Stimulated activated CD4-positive, alpha-beta T cell treated with anti-CD3 and anti-CD28 coated beads, Interleukin-1b, Interleukin-23, amount 100 ng/mL, for 1 hour (primary cell): ENCODE results near the gene TMPRSS4.

Source experiments
- DNase-seq, 2 donors: peaks; one replicate each; pipeline ENCODE4 v3.0.0-alpha.2; 2020; ENCODE audit warnings: low read depth in 2 of 2

Gene TMPRSS4

DNA sequence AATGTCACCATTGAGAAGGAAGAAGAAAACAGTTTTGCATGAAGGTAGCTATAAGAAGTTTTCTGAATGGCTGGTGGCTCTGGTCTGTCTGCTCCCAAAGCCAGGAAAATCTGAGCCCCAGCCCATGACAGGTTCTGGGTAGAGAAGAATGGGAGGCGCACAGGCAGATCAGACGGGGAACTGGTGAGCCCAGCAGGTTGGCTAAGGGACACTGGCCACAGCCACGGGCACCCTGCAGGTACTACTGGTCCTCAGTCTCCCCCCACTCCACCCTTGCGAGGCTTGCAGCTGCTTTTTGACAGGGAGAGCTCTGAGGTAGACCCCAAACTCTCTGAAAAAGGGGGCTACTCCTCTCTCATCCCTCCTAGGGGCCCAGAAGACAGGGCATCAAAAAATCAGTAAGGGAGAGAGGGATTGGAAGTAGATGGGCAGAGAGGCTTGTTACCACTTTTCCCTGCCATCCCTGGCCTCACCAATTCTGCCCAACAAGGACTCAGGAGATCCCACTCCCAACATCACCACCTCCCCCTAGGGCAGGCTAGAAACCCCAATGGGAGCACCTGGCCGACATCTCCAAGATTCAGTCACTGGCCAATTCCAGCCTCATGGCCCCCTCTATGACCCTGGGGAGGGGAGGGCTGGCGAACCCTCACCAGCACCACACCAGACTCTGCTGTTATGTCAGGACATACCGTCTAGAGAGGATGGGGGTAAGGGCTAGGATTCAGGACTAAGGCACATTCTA lies 58.3 kb downstream of the TMPRSS4 start:
- no peak for DNase-seq

DNA sequence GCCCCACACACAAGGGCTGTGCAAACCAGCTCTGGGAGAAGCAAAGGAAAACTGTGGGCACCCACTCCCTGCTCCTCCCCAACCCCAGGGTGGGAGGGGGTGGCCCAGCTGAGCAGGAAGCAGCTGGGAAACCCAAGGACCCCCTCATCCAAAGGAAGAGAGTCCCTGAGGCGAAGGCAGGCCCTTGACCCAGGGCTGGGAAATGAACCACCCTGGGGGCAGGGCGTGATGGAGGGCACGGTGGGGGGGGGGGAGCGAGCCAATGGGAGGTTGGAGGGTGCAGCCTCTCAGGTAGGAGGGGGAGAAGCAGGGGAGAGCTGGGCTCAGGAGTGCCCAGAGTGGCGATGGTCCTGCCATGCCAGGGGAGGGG lies 58.9 kb downstream of the TMPRSS4 start:
- DNase-seq, result no peak

GRCh38 chr11:118136341-118136740 lies 59.5 kb downstream of the TMPRSS4 start:
- no peak for DNase-seq

DNA sequence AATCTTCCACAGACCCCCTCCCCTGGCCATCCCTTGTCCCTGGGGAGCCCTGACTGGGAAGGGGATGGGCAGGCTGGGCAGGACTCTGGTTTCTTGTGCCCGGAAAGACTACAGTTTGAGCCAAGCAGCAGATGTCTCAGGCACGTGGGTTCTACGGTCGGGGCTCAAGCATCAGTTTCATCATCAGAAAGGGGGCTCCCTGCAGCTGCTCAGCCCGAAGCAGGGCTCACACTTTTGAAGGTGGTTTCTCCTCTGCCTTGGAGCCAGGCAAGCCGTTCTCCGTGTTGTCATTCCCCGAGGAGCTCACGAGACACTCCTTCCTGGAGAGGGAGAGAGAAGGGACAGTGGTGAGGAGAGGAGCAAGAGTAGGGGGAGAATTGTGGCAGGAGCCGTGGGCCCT lies 59.9 kb downstream of the TMPRSS4 start:
- no peak for DNase-seq

DNA sequence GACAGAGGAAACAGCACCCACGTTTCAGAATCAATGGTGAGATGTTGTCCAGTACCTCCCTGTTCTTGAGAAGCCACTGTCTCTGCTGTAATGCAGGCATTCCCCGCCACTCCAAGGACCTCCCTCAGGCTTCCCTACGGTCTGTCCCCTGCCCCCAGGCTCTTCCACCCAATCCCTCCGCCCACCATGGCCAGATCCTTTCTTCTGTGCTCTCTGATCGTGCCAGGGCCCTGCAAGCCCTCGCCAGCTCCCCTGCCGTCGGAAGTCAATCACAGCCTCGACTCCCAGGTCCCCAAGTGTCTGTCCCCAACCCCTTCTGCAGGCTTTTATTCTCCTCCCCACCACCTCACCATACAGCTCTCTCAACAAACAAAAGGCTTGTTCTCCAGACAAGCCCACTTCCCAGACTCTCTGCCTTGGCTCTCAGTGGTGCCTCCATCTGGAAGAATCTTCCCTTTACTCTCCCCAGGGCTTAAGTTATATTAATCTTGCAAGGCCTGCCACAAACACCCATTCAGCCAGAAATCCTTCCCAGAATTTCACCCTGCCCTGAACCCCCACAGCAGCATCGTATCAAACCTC lies 62.1 kb downstream of the TMPRSS4 start:
- DNase-seq, result no peak

DNA sequence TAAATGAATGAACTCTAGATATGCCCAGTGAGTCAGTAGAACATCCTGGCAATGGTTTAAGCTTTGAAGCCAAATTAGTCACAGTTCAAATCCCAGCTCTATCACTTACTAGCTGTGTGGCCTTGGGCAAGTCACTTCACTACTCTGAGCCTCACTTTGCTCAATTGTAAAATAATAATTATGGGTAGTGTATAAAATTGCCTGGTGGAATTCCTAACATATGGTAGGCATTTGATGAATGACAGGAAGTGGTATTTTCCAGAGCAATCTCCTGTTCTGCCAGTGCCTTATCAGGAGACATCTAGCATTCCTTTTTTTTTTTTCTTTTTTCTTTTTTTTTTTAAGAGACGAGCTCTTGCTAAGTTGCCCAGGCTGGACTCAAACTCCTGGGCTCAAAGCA lies 62.7 kb downstream of the TMPRSS4 start:
- DNase-seq, result no peak

GRCh38 chr11:118142081-118142480 lies 65.2 kb downstream of the TMPRSS4 start:
- no peak for DNase-seq

- no peak for DNase-seq
Observed at GRCh38 chr11:118142809-118143208, 65.9 kb downstream of the TMPRSS4 start.

GRCh38 chr11:118143661-118144185 lies 66.8 kb downstream of the TMPRSS4 start:
- no peak for DNase-seq

- DNase-seq, result no peak
Observed at GRCh38 chr11:118144301-118145268, 67.7 kb downstream of the TMPRSS4 start.

- peak; percentile 71 to 80 for DNase-seq
Observed at GRCh38 chr11:118145285-118146227, 68.7 kb downstream of the TMPRSS4 start.

GRCh38 chr11:118146554-118146953 lies 69.7 kb downstream of the TMPRSS4 start:
- no peak for DNase-seq

DNA sequence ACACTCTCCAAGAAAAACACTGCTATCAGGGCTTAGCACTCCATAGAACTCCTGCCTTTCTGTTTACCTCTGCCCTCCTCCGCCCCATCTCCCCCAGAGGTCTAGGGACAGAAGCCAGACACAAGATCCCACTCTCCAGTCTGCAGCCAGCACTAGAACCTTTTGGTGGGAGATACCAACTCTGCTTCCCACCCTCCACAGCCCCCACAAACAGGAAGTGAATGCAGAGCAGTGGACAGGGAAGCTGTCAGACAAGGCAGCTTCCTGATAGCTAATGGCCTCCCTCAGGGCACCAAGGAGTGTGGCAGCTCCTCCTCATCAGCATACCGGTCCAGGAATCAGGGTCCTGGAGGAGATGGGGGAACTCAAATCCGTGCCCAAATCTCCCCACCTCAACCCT lies 70.6 kb downstream of the TMPRSS4 start:
- no peak for DNase-seq

- DNase-seq, result no peak
Observed at GRCh38 chr11:118148240-118148639, 71.4 kb downstream of the TMPRSS4 start.

- DNase-seq, result no peak
Observed at GRCh38 chr11:118148856-118149255, 72.0 kb downstream of the TMPRSS4 start.

DNA sequence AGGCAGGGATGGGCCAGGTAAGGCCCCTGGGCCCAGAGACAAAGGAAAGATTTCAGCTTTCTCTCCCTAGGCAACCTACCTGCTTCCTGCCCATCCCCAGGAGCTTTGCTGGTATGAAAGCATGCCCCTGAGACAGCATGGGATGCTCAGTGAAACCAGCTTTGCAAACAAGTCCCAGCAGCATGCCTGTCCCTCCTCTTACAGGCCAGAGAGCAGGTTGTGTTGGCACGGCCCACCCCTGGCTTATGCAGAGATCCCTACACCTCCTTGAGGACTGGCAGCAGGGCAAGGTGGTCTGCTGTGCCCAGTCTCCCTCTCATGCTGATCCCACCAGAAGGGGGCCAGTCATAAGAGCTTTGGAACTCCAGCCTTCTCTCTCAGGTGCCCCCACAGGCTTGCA lies 72.6 kb downstream of the TMPRSS4 start:
- no peak for DNase-seq

GRCh38 chr11:118151431-118151830 lies 74.6 kb downstream of the TMPRSS4 start:
- DNase-seq, result no peak

GRCh38 chr11:118152020-118152551 lies 75.2 kb downstream of the TMPRSS4 start:
- DNase-seq, result no peak

DNA sequence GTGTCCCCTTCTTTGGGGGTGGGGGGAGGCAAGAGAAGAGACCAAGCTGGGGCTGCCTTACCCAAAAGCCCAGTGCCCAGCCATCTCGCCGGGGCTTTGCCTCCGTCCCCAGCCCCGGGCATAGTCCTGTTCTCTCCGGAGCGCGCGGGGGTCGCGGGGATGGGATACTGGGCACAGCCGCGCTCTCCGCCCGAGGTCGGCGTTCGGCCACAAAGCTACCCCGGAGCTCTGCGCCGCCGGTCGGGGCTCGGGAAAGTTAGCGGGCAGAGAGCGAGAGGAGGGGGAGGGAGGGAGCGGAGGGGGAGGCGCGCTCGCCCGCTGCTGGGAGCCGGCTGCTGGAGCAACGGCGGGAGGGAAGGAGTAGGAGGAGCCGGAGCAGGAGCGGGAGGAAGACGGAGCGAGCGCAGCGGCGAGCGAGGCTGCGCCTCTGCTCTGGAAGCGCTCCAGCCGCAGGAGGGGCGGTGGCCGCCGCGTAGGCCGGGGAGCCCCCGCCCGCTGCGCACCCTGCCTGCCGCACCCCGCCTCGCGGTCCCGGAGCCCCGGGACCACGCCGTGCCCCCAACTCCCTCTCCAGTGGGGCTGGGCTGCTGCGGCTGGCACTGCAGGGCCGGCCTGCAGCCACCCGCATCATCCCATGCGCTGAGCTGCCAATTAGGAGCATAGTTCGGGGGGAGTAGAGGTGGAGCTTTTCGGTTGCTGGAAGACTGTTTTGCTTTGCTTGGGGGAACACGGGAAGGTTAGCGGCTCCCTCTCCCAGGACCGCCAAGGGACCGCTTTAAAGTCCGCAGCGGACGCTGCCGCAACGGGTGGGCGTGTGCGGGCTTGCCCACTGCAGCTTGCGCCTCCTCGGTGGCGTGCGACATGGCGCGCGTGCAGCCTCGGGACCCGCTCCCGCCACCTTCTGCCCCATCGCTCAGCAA lies 75.9 kb downstream of the TMPRSS4 start, which contains the start of gene SCN4B:
SCN4B (minus strand) TSS at position 272 of the 920 bp plus-strand sequence; CDS start at position 122, 150 bp downstream.
- no peak for DNase-seq

DNA sequence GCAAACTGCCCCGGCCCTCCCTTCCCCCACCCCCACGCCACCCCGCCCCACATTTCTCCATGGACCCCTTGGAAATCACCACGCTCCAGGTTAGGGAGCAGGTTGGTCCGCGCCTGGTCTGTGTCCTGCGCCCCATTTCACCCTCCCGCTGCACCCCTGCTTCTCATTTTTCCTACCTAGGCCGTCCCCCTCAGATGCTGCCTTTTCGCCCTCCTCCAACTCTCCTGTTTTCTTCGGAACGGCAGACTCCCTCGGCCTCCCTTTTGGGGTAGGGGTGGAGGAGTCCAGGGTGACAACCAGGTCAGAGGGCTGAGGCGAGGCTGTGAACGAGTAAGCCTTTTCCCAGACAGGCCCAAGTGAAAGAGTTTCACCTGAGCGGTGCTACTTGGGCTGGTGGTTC lies 76.6 kb downstream of the TMPRSS4 start:
- DNase-seq, result no peak
